SH-SY5Y (cell line): ENCODE data around the gene C5orf34.

Source experiments
- GATA2 ChIP-seq: IDR thresholded peaks from 2 replicates; pipeline ENCODE4 v1.6.1; 2011; ENCODE audit warnings: mild to moderate bottlenecking, low read depth, low read length
- GATA3 ChIP-seq: IDR thresholded peaks from 2 replicates; pipeline ENCODE4 v1.6.1; 2011; ENCODE audit warnings: low read depth, mild to moderate bottlenecking, low read length, moderate library complexity

C5orf34 gene

GRCh38 chr5:43514816-43515677, at the start of gene C5orf34:
Gene C5orf34, minus strand, starts transcription at chr5:43515148. Its CDS starts 5,809 bp downstream, at chr5:43509339.
- TF ChIP-seq GATA2 (no peak), GATA3 (no peak)

- TF ChIP-seq GATA3 = no peak
- no peak for TF ChIP-seq GATA2
Measured at GRCh38 chr5:43564289-43564850, 49.4 kb upstream of the C5orf34 start.

GRCh38 chr5:43563321-43563720, 48.4 kb upstream of the C5orf34 start:
- no peak for TF ChIP-seq GATA3
- TF ChIP-seq GATA2 = no peak

GRCh38 chr5:43561356-43561755, 46.4 kb upstream of the C5orf34 start:
- no peak for TF ChIP-seq GATA3
- no peak for TF ChIP-seq GATA2

- TF ChIP-seq GATA2 (no peak), GATA3 (no peak)
Measured at GRCh38 chr5:43560128-43560527, 45.2 kb upstream of the C5orf34 start.

- TF ChIP-seq GATA2 = no peak
- TF ChIP-seq GATA3 = no peak
Measured at GRCh38 chr5:43556857-43557542, 42.1 kb upstream of the C5orf34 start, which contains the start of gene PAIP1. Gene PAIP1, minus strand, starts transcription at chr5:43557077. Its CDS starts 231 bp downstream, at chr5:43556846.

- TF ChIP-seq GATA3 = no peak
- no peak for TF ChIP-seq GATA2
Measured at GRCh38 chr5:43555895-43556606, 41.1 kb upstream of the C5orf34 start.

- TF ChIP-seq GATA2 (no peak), GATA3 (no peak)
Measured at GRCh38 chr5:43554497-43554896, 39.5 kb upstream of the C5orf34 start.

GRCh38 chr5:43553381-43553780, 38.4 kb upstream of the C5orf34 start:
- TF ChIP-seq GATA3 = no peak
- TF ChIP-seq GATA2 = no peak

GRCh38 chr5:43551731-43552130, 36.8 kb upstream of the C5orf34 start:
- TF ChIP-seq GATA3 (no peak), GATA2 (no peak)

GRCh38 chr5:43548358-43548757, 33.4 kb upstream of the C5orf34 start:
- TF ChIP-seq GATA2 = no peak

GRCh38 chr5:43547532-43547931, 32.6 kb upstream of the C5orf34 start:
- TF ChIP-seq GATA3 = no peak
- TF ChIP-seq GATA2 = no peak

GRCh38 chr5:43543434-43543833, 28.5 kb upstream of the C5orf34 start:
- no peak for TF ChIP-seq GATA2
- TF ChIP-seq GATA3 = no peak

GRCh38 chr5:43540746-43541145, 25.8 kb upstream of the C5orf34 start:
- TF ChIP-seq GATA3 = no peak
- TF ChIP-seq GATA2 = no peak

- TF ChIP-seq GATA3 (no peak), GATA2 (no peak)
Measured at GRCh38 chr5:43536972-43537371, 22.0 kb upstream of the C5orf34 start.
